Measurements from ENCODE around the gene NUDT8. TPM values are rescaled to one million over a fixed set of nuclear protein-coding genes. Genes with fewer than 3 reads are reported as not detected.

NUDT8 gene
- total and polyA plus RNA-seq, 2 of the 8 experiments (the other 6 are each of a cell fraction or from before 2014, with no cell fraction given) = 7.2 to 8.3 TPM

DNA sequence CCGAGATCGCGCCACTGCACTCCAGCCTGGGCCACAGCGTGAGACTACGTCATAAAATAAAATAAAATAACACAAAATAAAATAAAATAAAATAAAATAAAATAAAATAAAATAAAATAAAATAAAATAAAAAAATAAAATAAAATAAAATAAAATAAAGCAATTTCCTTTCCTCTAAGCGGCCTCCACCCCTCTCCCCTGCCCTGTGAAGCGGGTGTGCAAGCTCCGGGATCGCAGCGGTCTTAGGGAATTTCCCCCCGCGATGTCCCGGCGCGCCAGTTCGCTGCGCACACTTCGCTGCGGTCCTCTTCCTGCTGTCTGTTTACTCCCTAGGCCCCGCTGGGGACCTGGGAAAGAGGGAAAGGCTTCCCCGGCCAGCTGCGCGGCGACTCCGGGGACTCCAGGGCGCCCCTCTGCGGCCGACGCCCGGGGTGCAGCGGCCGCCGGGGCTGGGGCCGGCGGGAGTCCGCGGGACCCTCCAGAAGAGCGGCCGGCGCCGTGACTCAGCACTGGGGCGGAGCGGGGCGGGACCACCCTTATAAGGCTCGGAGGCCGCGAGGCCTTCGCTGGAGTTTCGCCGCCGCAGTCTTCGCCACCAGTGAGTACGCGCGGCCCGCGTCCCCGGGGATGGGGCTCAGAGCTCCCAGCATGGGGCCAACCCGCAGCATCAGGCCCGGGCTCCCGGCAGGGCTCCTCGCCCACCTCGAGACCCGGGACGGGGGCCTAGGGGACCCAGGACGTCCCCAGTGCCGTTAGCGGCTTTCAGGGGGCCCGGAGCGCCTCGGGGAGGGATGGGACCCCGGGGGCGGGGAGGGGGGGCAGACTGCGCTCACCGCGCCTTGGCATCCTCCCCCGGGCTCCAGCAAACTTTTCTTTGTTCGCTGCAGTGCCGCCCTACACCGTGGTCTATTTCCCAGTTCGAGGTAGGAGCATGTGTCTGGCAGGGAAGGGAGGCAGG lies 46.2 kb downstream of the NUDT8 start, which contains the start of gene GSTP1 (continued):
- no peak for TF ChIP-seq SAP30 (IDR thresholded peaks at IDR 0.05; ENCODE audit: insufficient read depth, insufficient replicate concordance, low read length)
- TF ChIP-seq MAFK (IDR thresholded peaks at IDR 0.05; ENCODE audit: low read depth, low read length) = peak; percentile 86; the same call in 1 of the 2 replicates
- TF ChIP-seq ZNF274 (IDR thresholded peaks at IDR 0.05; ENCODE audit: borderline replicate concordance, extremely low read depth, low read length) = no peak
- TF ChIP-seq EGR1 (IDR thresholded peaks at IDR 0.05; ENCODE audit: borderline replicate concordance, low read depth, low read length) = no peak
- TF ChIP-seq BACH1 (IDR thresholded peaks at IDR 0.05; ENCODE audit: low read length) = peak; percentile 96
- TF ChIP-seq TAF1 (IDR thresholded peaks at IDR 0.05; ENCODE audit: low read depth, low read length) = peak; percentile 89
- TF ChIP-seq PHF8 (conservative IDR thresholded peaks at IDR 0.05; ENCODE audit: low read depth, low read length) = peak; percentile 84
- no peak for TF ChIP-seq KDM4A (IDR thresholded peaks at IDR 0.05; ENCODE audit: low read depth, low read length, severe bottlenecking)
- peak; percentile 52 to 87 (median 64) for TF ChIP-seq CTCF (IDR thresholded peaks at IDR 0.05; ENCODE audit: control extremely low read depth in 1 of 3, insufficient read depth in 1 of 3, low read depth in 1 of 3, low read length in 3 of 3)
- TF ChIP-seq EP300 (IDR thresholded peaks at IDR 0.05; ENCODE audit: borderline replicate concordance in 1 of 2, low read depth in 2 of 2, low read length in 2 of 2) = peak in 1 of 2 experiments; percentile 81; a peak in 1 of 3 replicates
- TF ChIP-seq, protein P1, sequence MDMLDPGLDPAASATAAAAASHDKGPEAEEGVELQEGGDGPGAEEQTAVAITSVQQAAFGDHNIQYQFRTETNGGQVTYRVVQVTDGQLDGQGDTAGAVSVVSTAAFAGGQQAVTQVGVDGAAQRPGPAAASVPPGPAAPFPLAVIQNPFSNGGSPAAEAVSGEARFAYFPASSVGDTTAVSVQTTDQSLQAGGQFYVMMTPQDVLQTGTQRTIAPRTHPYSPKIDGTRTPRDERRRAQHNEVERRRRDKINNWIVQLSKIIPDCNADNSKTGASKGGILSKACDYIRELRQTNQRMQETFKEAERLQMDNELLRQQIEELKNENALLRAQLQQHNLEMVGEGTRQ (IDR thresholded peaks at IDR 0.05; ENCODE audit: low read length) = no peak
- no peak for TF ChIP-seq GTF2F1 (IDR thresholded peaks at IDR 0.05; ENCODE audit: borderline replicate concordance, low read depth, low read length)
- 0 out of 2 replicates have a peak, but pooled peaks have one; percentile 8 for TF ChIP-seq RXRA (IDR thresholded peaks at IDR 0.05; ENCODE audit: insufficient read depth, low read depth, low read length)
- peak; percentile 94 for TF ChIP-seq TBP (IDR thresholded peaks at IDR 0.05; ENCODE audit: low read depth, low read length)
- TF ChIP-seq BCL11A (IDR thresholded peaks at IDR 0.05; ENCODE audit: low read depth in 2 of 2, low read length in 2 of 2) = no peak
- TF ChIP-seq JUND (IDR thresholded peaks at IDR 0.05; ENCODE audit: low read length) = peak; percentile 48; the same call in 1 of the 2 replicates
- peak; percentile 75 for TF ChIP-seq TAF7 (optimal IDR thresholded peaks at IDR 0.05; ENCODE audit: borderline replicate concordance, low read depth, low read length)
- TF ChIP-seq POLR2A (IDR thresholded peaks at IDR 0.05; ENCODE audit: control extremely low read depth in 1 of 2, low read depth in 2 of 2, low read length in 2 of 2) = peak; percentile 97 to 98
- no peak for TF ChIP-seq TEAD4 (IDR thresholded peaks at IDR 0.05; ENCODE audit: low read depth, low read length)
